Measurements from ENCODE around the gene POMP. TPM values are rescaled to one million over a fixed set of nuclear protein-coding genes. Genes with fewer than 3 reads are reported as not detected.
"Not testable (repeated sequence)": the region's sequence is repeated elsewhere in the genome, so short reads cannot be mapped to it uniquely, and the experiment has no call there.

The POMP gene
- total RNA-seq, 1 donor from 2014 or later: 113 TPM

DNA sequence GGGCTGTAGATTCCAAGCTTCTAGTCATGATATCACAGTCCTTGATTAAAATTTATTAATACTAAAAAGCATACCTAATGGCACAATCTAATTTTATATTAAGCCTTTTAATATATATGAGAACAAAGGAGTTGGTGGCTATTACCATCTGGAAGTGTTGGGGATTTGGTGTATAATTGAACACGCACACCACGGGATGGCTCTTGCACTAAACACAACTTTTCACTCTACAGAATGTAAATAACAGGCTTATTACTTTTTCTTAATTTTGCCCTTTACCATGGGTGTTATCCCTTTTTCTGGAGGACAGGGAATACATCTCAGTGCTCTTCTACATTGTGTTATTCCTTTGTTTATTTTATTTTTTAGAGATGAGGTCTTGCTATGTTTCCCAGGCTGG is 21.6 kb downstream of the POMP start:
- no peak for DNase-seq (ENCODE audit: missing footprints)
- intact Hi-C loops (cut with DNase I): no loop called here
- no peak for ATAC-seq

GRCh38 chr13:28683169-28683568 is 24.2 kb downstream of the POMP start:
- intact Hi-C loops (cut with DNase I); DNase-seq (ENCODE audit: missing footprints): not testable (repeated sequence)

GRCh38 chr13:28684257-28684656 is 25.3 kb downstream of the POMP start:
- DNase-seq (ENCODE audit: missing footprints) (no peak), ATAC-seq (no peak)
- intact Hi-C loops (cut with DNase I): no loop called here

More at GRCh38 chr13:28683169-28683568, 24.2 kb downstream of the POMP start:
- not testable (repeated sequence) for ATAC-seq

DNA sequence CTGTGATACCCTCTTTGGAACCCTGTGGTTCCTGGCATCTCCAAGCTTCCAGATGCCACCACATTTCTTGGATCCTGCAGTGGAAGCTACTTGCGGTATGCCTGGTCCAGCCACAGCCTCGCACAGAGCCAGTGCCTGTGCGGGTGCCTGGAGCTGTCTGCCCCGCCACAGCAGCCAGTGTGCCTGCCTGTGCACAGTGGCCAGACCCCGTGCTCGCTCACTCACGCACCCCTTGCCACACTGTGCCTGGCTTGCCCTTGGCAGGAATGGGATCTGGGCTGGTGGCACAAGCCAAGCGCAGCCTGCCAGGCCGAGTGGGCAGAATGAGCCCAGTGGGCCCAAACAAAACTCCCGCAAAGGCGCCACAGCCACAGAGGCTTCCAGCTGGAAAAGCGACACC is 26.2 kb downstream of the POMP start:
- ATAC-seq (no peak), DNase-seq (ENCODE audit: missing footprints) (no peak)
- intact Hi-C loops (cut with DNase I): no loop called here

DNA sequence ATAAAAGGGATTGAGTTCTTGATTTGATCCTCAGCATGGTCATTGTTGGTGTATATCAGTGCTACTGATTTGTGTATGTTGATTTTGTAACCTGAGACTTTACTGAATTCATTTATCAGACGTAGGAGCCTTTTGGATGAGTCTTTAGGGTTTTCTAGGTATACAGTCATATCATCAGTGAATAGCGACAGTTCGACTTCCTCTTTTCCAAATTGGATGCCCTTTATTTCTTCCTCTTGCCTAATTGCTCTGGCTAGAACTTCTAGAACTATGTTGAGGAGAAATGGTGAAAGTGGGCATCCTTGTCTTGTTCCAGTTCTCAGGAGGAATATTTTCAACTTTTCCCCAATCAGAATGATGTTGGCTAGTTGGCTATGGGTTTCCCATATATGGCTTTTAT is 27.0 kb downstream of the POMP start:
- intact Hi-C loops (cut with DNase I): no loop called here

DNA sequence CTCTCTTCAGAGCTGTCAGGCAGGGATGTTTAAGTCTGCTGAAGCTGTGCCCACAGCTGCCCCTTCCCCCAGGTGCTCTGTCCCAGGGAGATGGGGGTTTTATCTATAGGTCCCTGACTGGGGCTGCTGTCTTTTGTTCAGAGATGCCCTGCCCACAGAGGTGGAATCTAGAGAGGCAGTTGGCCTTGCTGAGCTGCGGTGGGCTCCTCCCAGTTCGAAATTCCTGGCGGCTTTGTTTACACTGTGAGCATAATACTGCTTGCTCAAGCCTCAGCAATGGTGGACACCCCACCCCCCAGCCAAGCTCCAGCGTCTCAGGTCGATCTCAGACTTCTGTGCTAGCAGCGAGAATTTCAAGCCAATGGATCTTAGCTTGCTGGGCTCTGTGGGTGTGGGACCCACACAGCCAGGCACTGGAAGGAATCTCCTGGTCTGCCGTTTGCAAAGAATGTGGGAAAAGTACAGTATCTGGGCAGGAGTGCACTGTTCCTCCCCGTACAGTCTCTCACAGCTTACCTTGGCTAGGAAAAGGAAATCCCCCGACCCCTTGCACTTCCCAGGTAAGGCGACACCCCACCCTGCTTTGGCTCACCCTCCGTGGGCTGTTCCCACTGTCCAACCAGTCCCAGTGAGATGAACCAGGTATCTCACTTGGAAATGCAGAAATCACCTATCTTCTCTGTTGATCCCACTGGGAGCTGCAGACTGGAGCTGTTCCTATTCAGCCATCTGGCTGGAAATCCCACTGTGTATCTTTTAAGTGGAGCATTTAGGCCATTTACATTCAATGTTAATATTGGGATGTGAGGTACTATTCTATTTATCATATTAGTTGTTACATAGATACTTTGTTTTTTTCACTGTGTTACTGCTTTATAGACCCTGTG is 34.9 kb downstream of the POMP start:
- intact Hi-C loops (cut with DNase I); DNase-seq (ENCODE audit: missing footprints); ATAC-seq: not testable (repeated sequence)

More for the DNA sequence above, 27.0 kb downstream of the POMP start:
- DNase-seq (ENCODE audit: missing footprints) (no peak), ATAC-seq (no peak)

GRCh38 chr13:28697441-28697840 is 38.5 kb downstream of the POMP start:
- no peak for DNase-seq (ENCODE audit: missing footprints)
- ATAC-seq: no peak
- intact Hi-C loops (cut with DNase I): no loop called here

- no peak for DNase-seq (ENCODE audit: missing footprints)
- intact Hi-C loops (cut with DNase I): no loop called here
- no peak for ATAC-seq
These were observed 40.3 kb downstream of the POMP start for GRCh38 chr13:28699246-28699645.

DNA sequence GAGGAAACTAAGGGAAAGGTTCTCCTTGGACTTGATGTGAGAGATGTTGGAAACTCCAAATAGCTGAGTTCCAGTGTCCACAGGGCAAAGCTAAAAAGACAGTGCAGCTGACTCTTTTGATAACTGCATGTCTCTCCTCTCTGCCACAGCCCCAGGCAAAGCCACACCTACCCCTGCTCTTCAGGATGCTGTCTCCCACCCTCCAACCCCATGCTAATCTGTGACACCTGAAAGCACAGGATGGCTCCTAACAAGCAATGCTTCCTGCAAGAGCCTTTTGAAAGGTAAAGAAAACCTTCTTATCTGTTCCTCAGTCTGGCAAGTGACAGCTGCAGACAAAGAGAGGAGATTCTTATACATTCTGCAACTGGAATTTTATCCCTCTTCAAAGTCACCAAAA is 45.4 kb downstream of the POMP start:
- DNase-seq (ENCODE audit: missing footprints) (no peak), ATAC-seq (no peak)
- intact Hi-C loops (cut with DNase I): no loop called here

DNA sequence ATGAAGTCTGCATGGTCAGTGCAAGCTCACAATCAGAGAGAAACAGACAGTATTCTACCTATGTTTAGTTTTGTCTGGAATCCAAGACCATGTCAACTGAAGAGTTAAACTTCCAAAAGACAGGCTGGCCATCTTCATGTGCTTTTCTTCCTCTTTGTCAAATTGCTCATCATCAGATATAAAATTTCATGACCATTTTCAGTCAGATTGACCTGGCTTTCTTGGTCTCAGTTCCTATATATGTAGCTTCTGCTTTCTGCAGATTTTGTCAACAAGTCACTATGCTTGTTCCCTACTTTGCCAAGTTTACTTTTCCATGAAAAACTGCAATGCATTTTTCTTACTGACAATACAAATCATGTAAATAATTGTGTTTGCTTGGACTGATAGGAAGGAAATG is 46.0 kb downstream of the POMP start:
- intact Hi-C loops (cut with DNase I): no loop called here
- ATAC-seq (no peak), DNase-seq (ENCODE audit: missing footprints) (no peak)

GRCh38 chr13:28705461-28706083 is 46.6 kb downstream of the POMP start:
- DNase-seq (ENCODE audit: missing footprints): no peak
- ATAC-seq: peak; percentile 63
- intact Hi-C loops (cut with DNase I): no loop called here

- ATAC-seq: peak; percentile 16
- DNase-seq (ENCODE audit: missing footprints): no peak
- intact Hi-C loops (cut with DNase I): no loop called here
These were observed 48.9 kb downstream of the POMP start for GRCh38 chr13:28707629-28708427.

DNA sequence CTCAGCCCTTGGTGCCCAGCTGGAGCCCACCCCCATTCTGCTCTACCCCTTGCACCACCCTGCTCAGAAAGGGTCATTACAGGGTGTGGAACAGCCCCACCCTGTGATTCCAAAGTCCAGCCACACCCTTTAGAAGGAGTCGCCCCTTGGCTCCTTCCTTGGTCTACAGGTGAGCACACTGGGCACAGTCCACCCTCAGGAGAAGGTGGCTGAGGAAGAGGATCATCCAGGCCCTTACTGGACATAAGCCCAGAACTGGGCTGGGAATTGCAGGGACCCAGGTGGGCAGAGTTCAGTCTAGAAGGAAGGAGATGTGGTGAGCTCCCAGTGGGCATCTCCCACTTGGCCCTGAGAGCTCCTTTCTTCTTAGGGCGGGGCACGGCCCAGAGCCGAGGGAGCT is 51.2 kb downstream of the POMP start:
- intact Hi-C loops (cut with DNase I): no loop called here
- ATAC-seq: no peak
- no peak for DNase-seq (ENCODE audit: missing footprints)

- no peak for DNase-seq (ENCODE audit: missing footprints)
- intact Hi-C loops (cut with DNase I): loop anchor here (5.0 kb wide), 1 partner anchor 57 kb away; the partner anchor contains the start of gene POMP
- no peak for ATAC-seq
These were observed 55.7 kb downstream of the POMP start for GRCh38 chr13:28714651-28715050.

GRCh38 chr13:28716511-28716910 is 57.6 kb downstream of the POMP start:
- ATAC-seq: no peak
- DNase-seq (ENCODE audit: missing footprints): no peak
- intact Hi-C loops (cut with DNase I): loop anchor here (5.0 kb wide), 1 partner anchor 59 kb away; the partner anchor contains the start of gene POMP

DNA sequence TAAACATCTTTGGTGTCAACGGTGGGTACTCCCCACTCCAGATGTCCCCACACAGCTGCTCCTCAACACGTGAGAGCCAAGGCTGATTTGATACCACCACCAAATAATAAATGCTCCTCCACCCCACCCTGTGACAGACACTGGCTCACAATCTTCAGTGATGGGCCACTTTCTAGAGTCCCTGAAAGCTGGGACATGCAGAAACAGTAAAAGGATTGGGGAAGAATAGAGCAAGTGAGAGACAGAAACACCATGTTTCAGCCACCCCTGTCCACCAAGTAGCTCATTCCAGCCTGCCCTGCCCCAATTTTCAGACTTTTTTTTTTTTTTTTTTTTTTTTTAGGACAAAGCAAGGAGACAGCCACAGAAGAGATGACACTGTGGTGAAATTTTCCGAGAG is 58.2 kb downstream of the POMP start:
- ATAC-seq (no peak), DNase-seq (ENCODE audit: missing footprints) (no peak)
- intact Hi-C loops (cut with DNase I): loop anchor here (5.0 kb wide), 1 partner anchor 60 kb away; the partner anchor contains the start of gene POMP

GRCh38 chr13:28718196-28718542 is 59.2 kb downstream of the POMP start:
- intact Hi-C loops (cut with DNase I): loop anchor here (2.0 to 5.0 kb wide), 3 partner anchors 37 to 79 kb away; partner anchors contain the start of gene POMP
- DNase-seq (ENCODE audit: missing footprints) (no peak), ATAC-seq (peak; percentile 3)

DNA sequence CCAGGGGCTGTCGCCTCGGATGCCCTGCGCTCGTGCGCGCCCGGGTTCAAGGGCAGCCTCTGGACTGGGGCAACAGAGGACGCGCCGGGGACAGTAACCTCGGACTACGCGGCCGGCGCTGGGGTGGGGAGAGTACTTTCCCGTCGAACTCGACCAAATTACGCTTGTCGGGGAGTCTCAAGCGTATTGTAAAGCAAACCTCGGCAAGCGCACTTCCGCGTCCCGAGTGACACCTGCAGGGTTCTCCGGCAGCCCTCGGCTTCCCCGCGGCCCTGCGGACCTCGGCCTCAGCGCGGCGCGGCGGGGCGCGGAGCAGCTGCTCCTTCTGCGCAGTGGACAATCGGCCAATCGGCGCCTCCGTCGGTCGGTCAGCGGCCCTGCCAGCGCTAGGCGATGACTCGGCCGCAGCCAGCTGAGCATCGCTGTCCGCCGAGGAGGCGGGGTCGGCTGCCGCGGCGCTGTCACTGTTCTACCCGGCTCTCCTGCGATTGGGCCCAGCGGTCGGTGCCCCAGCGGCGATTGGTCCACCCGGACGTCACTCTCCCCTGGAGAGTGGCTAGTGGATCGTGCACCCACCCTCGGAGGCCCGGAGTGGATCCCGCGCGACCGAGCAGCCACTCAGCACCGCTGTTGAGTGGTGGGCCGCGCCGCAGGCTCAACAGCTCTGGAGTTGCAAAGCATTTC is 59.8 kb downstream of the POMP start, which contains the start of gene SLC46A3:
Gene SLC46A3, minus strand, starts transcription at position 428 of the 684 bp plus-strand sequence. CDS start 972 bp downstream, outside the sequence.
- peak; percentile 99 for DNase-seq (ENCODE audit: missing footprints)
- peak; percentile 99 for ATAC-seq
- intact Hi-C loops (cut with DNase I): loop anchor here (2.0 to 5.0 kb wide), 3 partner anchors 36 to 78 kb away; partner anchors contain the start of gene POMP

Measured in Right ventricle myocardium inferior (tissue), 1 donor.